Esophagus (tissue), 2 donors: ENCODE measurements around the gene TGFB1I1. TPM values are rescaled to one million over a fixed set of nuclear protein-coding genes. Genes with fewer than 3 reads are reported as not detected.

Experiments used
- H3K27ac ChIP-seq, 2 donors: one replicate each; pipeline ENCODE4 v1.5.1; 2013; ENCODE audit warnings: low read depth in 2 of 2, mild to moderate bottlenecking in 2 of 2, inconsistent platforms in 1 of 2, low read length in 1 of 2, moderate library complexity in 1 of 2
- H3K27me3 ChIP-seq, 2 donors: one replicate each; pipeline ENCODE4 v1.6.1; 2013; ENCODE audit warnings: low read length in 2 of 2, control low read depth in 1 of 2, mild to moderate bottlenecking in 1 of 2; ENCODE audit not compliant: insufficient read depth in 2 of 2, control insufficient read depth in 1 of 2
- H3K36me3 ChIP-seq, 2 donors: one replicate each; pipeline ENCODE4 v1.6.1; 2013; ENCODE audit warnings: low read length in 1 of 2; ENCODE audit not compliant: control insufficient read depth in 2 of 2, insufficient read depth in 2 of 2
- H3K4me1 ChIP-seq, 2 donors: one replicate each; pipeline ENCODE4 v1.6.1; 2013; ENCODE audit warnings: low read length in 1 of 2; ENCODE audit not compliant: control insufficient read depth in 2 of 2, insufficient read depth in 2 of 2
- H3K4me3 ChIP-seq, 2 donors: one replicate each; pipeline ENCODE4 v1.5.1; 2013; ENCODE audit warnings: low read length in 2 of 2, mild to moderate bottlenecking in 2 of 2, low read depth in 1 of 2, moderate library complexity in 1 of 2
- H3K9me3 ChIP-seq, 2 donors: one replicate each; pipeline ENCODE4 v1.6.1; 2013; ENCODE audit warnings: mild to moderate bottlenecking in 2 of 2, low read depth in 1 of 2, low read length in 1 of 2, moderate library complexity in 1 of 2; ENCODE audit not compliant: control insufficient read depth in 2 of 2, insufficient read depth in 1 of 2
- WGBS, 2 donors: extraction: QIAGEN DNeasy Blood & Tissue Kit; methylation state at CpG; one replicate each; pipeline ENCODE4 v1.1.7; 2013; 5-methylcytosine and 5-hydroxymethylcytosine counted together
- polyA plus RNA-seq, 2 donors: library from polyadenylated mRNA; stranded (reverse); fragments of 200-250 nt; gene quantifications; one replicate each; pipeline ENCODE4 v1.2.3, GENCODE V29; 2013
- donor health status: healthy with polysubstance abuse.
- donor health status: Bipolar disorder and iron deficiency.

Gene TGFB1I1
- 10 to 100 TPM; 13.5 to 28.2 TPM for polyA plus RNA-seq

DNA sequence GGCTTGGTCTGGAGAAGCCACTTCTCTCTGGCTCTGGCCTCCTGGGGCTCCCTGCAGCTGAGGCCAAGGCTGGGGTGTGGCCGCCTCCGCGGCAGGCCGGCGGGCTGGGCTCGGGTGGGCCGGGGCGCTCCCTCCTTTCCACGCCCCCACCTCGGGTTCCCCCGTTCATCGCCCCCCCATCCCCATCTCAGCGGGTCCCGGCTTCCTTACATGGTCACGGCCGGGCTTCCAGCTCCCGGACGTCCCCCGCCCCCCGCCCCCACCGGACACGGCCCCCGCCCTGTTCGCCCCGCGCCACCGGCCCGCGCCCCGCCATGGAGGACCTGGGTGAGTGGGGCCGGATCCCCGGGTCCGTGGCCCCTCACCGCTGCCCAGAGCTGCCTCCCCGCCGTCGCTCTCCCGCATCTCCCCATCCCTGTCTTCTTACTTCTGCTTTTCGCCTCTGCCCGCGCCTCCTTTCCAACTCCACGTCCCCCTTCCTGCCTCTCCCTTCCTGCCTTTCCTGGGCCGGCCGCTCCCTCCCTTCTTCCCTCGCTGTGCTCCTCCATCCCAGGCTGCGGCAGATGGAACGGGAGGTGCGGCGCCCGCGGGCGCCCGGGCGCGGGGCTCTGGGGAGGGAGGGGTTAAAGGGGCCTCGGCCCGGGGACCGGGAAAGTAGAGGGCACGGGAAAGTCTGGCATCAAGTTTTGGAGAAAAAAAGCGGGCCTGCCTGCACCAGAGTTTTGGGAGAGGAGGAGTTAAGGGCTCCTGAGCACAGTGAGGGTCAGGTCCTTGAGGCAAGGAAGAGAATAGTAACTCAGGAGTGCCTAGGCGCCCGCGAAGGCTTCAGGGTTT lies at the start of gene TGFB1I1:
Gene TGFB1I1 (plus strand): TSS at position 278 of the 834 bp plus-strand sequence. CDS start 37 bp downstream, at position 315.
- no peaks in the 10 kb centered on the region for H3K27me3 ChIP-seq
- H3K4me1 ChIP-seq: peaks cover 11 to 15% of the 10 kb centered on the region in 2 donors
- H3K4me3 ChIP-seq: peak within 1 kb of the TSS; percentile 49 to 56
- no peaks in the 10 kb centered on the region for H3K9me3 ChIP-seq
- no peaks in the 10 kb centered on the region for H3K36me3 ChIP-seq
- 1 to 3% methylated on average over 47 to 63 of the region's 63 CpGs for WGBS, 2 donors
- peak within 1 kb of the TSS; percentile 88 to 92 for H3K27ac ChIP-seq

DNA sequence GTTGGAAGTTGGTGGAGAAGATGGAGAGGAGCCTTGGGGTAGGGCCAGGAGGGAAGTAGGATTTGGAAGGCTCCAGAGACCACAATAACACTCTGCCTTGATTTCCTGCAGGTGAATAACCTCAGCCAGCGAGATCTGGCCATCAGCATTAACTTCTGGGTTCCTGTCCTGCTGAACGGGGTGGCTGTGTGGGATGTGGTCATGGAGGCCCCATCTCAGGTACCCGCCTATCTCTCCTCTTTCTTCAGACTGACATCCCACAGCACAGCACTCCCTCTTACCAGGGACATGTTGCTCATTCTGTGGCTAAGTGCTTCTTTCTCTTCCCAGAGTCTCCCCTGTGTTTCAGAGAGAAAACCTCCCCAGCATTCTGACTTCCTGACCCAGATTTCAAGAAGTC lies 48.7 kb upstream of the TGFB1I1 start:
- Histone ChIP-seq H3K27me3 (no peaks in the 10 kb centered on the region), H3K27ac (no peak overlapping the region), H3K4me1 (peaks cover 0 to 5% of the 10 kb centered on the region in 2 donors), H3K9me3 (no peaks in the 10 kb centered on the region), H3K4me3 (no peak overlapping the region), H3K36me3 (no peaks in the 10 kb centered on the region)
- WGBS, 2 donors: 64% methylated on average over 3 of the region's 3 CpGs

DNA sequence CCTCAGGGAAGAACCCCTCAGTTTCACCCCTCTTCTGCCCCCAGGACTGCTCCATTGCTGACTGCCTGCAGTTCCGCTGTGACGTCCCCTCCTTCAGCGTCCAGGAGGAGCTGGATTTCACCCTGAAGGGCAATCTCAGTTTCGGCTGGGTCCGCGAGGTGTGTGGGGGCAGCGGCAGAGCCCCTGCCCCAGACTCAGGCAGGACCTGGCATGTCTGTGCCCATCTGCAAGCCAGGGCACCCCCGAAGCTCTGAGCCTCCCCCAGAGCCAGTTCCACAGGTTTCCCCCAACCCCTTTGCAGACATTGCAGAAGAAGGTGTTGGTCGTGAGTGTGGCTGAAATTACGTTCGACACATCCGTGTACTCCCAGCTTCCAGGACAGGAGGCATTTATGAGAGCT lies 48.2 kb upstream of the TGFB1I1 start:
- WGBS, 2 donors: 57 to 74% methylated on average over 12 of the region's 12 CpGs
- H3K36me3 ChIP-seq: no peaks in the 10 kb centered on the region
- no peaks in the 10 kb centered on the region for H3K27me3 ChIP-seq
- no peak overlapping the region for H3K4me3 ChIP-seq
- no peaks in the 10 kb centered on the region for H3K9me3 ChIP-seq
- H3K4me1 ChIP-seq: peaks cover 0 to 5% of the 10 kb centered on the region in 2 donors
- H3K27ac ChIP-seq: no peak overlapping the region

DNA sequence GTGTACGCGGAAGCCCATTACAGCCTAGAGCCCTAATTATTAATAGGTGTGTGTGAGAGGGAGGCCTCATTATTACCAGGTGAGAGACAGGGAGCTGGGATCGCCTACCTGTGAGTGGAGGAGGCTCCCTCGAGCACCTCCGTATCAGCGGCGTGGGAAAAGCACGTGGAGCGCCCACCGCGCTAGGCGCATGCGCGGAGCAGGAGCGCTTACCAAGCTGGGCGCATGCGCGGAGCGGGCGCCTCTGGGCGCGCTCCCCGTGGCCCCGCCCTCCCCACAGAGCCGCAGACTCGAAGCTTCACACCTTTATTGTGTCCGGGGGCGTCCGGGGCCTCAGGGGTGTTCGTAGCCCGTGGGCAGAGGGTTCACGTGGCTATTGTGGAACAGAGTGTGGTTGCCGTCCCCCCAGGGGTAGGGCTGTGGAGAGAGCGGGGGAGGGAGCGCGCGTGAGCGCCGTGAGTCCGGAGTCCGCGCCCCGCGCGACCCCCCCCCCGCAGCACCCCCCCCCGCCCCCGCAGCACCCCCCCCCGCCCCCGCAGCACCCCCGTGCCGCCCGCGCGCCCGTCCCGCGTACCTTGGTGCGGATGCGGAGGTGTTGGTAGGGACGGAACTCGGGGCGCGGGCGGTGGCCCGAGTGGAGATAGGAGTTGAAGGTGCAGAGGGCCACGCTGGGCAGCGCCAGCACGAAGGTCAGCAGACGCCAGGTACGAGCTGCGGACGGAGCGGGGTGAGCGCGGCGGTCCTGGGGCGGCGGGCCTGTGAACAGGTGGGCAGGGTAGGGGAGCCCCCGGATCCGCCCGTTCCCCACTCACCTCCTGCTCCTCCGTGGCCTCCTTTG lies 44.3 kb upstream of the TGFB1I1 start:
- H3K9me3 ChIP-seq: no peaks in the 10 kb centered on the region
- WGBS, 2 donors: 21% methylated on average over 47 to 77 of the region's 83 CpGs
- no peaks in the 10 kb centered on the region for H3K27me3 ChIP-seq
- peaks cover 0 to 5% of the 10 kb centered on the region in 2 donors for H3K4me1 ChIP-seq
- no peak overlapping the region for H3K27ac ChIP-seq
- H3K4me3 ChIP-seq: peak overlapping the region; percentile 29 to 37
- H3K36me3 ChIP-seq: no peaks in the 10 kb centered on the region

DNA sequence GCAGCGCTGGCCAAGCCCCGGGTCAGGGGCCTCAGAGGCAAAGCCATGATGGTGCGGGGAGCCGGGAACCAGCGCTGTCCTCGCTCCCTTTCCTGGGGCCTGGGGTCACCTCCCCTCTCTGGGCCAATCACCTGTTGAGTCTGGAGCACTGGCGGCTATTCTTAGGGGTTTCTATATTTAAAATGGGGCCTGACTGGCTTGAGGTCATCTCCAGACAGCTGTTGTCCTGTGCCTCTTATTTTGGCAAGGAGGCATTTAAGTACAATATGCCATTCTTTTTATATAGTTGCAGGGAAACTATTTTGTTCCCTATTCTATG lies 43.7 kb upstream of the TGFB1I1 start, which contains the start of gene COX6A2:
Gene COX6A2 (minus strand): TSS at position 82 of the 319 bp plus-strand sequence. CDS start 35 bp downstream, at position 47.
- Histone ChIP-seq H3K9me3 (no peaks in the 10 kb centered on the region), H3K27ac (no peak within 1 kb of the TSS), H3K4me3 (peak within 1 kb of the TSS; percentile 29 to 37), H3K4me1 (peaks cover 0 to 5% of the 10 kb centered on the region in 2 donors), H3K36me3 (no peaks in the 10 kb centered on the region), H3K27me3 (no peaks in the 10 kb centered on the region)
- 59 to 82% methylated on average over 4 to 7 of the region's 7 CpGs for WGBS, 2 donors

DNA sequence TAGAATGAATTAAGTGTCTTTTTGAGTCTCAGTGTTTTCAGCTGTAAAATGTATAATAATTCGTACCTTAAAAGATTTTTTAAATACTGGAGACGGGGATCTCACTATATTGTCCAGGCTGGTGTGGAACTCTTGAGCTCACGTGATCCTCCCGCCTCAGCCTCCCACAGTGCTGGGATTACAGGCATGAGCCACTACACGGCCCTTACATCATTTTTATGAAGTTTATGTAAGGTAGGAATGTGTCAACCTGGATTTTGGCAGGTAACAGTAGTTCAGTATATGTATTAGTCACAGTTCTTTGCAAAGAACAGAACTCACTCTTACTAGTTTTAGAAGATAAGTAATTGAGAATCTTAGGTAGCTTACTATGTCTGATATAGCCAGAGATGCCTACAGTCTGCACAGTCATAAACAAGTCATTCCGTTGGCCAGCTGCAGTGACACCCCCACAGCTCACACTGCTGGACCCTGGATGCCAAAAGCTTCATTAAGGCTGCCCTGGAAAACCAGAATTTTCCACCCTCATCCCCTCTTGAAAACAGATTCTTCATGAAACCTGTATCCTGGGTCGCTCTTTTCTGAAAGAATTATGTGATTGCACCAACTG lies 43.2 kb upstream of the TGFB1I1 start:
- H3K4me3 ChIP-seq: no peak overlapping the region
- no peaks in the 10 kb centered on the region for H3K9me3 ChIP-seq
- no peaks in the 10 kb centered on the region for H3K36me3 ChIP-seq
- WGBS, 2 donors: 60 to 73% methylated on average over 7 of the region's 7 CpGs
- H3K27me3 ChIP-seq: no peaks in the 10 kb centered on the region
- H3K27ac ChIP-seq: no peak overlapping the region
- H3K4me1 ChIP-seq: peaks cover 0 to 5% of the 10 kb centered on the region in 2 donors

DNA sequence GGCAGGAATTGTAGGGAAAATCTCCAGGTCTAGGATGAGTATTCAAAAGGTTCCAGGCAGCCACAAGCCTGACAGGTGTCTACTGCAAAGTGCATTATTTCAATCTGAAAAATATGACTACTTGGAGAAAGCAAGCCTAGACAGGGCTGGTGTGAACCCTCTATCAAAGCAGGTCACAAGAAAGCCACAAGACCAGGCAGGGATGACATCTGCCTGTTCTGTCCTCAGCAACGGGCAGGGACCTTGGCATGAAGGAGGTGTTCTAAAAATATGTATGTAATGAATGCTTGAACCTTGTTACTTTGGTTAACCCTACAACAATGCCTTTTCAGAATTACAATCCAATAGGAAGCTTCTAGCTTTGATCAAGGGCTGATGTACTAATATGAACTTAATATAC lies 42.6 kb upstream of the TGFB1I1 start:
- WGBS, 2 donors: 10% methylated on average over 1 of the region's 1 CpG
- peaks cover 0 to 3% of the 10 kb centered on the region in 2 donors for H3K4me1 ChIP-seq
- no peak overlapping the region for H3K4me3 ChIP-seq
- H3K27ac ChIP-seq: no peak overlapping the region
- no peaks in the 10 kb centered on the region for H3K9me3 ChIP-seq
- H3K27me3 ChIP-seq: no peaks in the 10 kb centered on the region
- no peaks in the 10 kb centered on the region for H3K36me3 ChIP-seq

DNA sequence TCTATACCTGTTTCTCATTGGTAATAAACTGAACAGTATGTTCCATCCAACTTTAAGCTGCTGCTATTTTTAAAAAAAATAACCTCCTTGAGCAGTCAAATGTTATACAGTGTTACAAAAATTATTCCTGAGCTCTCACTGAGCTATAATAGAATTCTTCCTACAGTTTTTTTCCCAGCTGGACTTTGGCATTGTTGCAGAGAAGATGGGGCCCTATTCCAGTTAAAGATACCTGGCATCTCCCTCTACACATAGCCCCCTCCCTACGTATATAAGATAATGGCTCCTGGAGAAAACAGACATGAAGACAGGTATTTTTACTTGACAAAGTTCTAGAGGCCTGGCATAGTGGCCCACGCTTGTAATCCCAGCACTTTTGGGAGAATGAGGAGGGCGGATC lies 42.2 kb upstream of the TGFB1I1 start:
- peaks cover 0 to 3% of the 10 kb centered on the region in 2 donors for H3K4me1 ChIP-seq
- H3K9me3 ChIP-seq: no peaks in the 10 kb centered on the region
- H3K27ac ChIP-seq: no peak overlapping the region
- no peaks in the 10 kb centered on the region for H3K27me3 ChIP-seq
- no peak overlapping the region for H3K4me3 ChIP-seq
- H3K36me3 ChIP-seq: no peaks in the 10 kb centered on the region
- 84 to 90% methylated on average over 3 of the region's 3 CpGs for WGBS, 2 donors

DNA sequence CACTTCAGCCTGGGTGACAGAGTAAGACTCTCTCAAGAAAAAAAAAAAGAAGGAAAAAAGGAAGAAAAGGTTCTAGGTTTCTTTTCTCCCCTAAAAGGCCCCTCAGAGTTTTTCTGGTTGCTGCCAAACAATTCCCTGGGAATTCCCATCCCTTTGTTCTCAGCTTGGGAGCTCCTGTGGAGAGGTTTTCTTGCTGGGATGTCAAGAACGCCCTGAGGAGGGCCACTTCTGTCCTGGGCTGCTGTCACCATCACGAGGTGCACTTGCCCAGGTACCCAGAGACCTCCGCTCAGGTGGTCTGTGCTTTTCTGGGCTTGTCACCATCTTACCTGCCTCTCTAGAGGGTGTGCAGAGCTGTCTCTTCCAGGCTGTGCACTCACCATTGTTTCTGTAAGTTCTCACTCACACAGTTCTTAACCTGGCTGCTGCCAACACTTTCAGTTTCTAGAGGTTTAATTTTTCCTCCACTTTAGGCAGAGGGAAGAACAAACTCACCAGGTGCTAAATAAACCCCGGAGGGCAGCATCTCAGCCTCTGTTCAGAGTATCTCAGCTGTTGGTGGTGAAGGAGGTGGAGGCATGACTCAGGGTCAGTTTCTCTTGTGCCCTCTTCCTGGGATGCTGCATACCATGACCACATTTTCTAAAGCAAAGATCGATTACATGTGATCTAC lies 41.4 kb upstream of the TGFB1I1 start:
- no peaks in the 10 kb centered on the region for H3K36me3 ChIP-seq
- H3K9me3 ChIP-seq: no peaks in the 10 kb centered on the region
- H3K27me3 ChIP-seq: no peaks in the 10 kb centered on the region
- H3K27ac ChIP-seq: no peak overlapping the region
- H3K4me3 ChIP-seq: no peak overlapping the region
- 44 to 49% methylated on average over 5 of the region's 5 CpGs for WGBS, 2 donors
- H3K4me1 ChIP-seq: peaks cover 0 to 5% of the 10 kb centered on the region in 2 donors
